Measurements from ENCODE around the gene WDR18. TPM values are rescaled to one million over a fixed set of nuclear protein-coding genes. Genes with fewer than 3 reads are reported as not detected.
A peak's percentile ranks its signal among the peaks of the same experiment; 100 is the strongest.

Gene WDR18
- total RNA-seq, 6 donors from 2014 or later, result 29.2 to 122 (median 38.6) TPM

DNA sequence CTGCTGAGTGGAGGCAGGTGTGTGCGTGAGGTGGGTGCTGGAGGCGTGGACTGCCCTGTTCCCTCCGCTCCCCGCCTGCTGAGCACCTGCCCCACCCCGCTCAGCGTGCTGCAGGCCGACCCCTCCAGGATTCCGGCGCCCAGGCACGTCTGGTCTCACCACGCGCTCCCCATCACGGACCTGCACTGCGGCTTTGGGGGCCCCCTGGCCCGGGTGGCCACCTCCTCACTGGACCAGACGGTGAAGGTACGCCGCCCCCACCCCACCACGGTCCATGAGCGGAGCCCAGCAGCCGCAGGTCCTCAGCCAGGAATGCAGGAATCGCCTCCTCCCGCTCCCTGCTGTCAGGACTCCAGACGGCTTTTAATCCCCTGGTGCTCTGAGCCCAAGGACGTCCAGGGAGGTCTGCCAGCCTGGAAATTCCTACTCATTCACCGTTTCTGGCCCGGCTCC lies 6.0 kb downstream of the WDR18 start:
- 94% methylated on average over 19 of the region's 27 CpGs; no CpG with 5 or more reads in 1 of the 2 donors for WGBS, 2 donors
- H3K27ac ChIP-seq, result no peak overlapping the region
- no peak overlapping the region for H3K4me3 ChIP-seq
- H3K4me1 ChIP-seq, result peaks cover under 1 to 10% (median 7%) of the 10 kb centered on the region in 4 donors
- no peaks in the 10 kb centered on the region for H3K9me3 ChIP-seq
- ATAC-seq (ENCODE audit: low FRiP score in 2 of 2) (no peak), DNase-seq (peak in 1 of 2 donors; percentile 77)
- no peaks in the 10 kb centered on the region for H3K27me3 ChIP-seq
- H3K36me3 ChIP-seq, result peaks cover 0 to 74% (median 45%) of the 10 kb centered on the region in 4 donors
- TF ChIP-seq POLR2A (IDR thresholded peaks at IDR 0.05) (no peak), POLR2AphosphoS5 (IDR thresholded peaks at IDR 0.05) (no peak)

DNA sequence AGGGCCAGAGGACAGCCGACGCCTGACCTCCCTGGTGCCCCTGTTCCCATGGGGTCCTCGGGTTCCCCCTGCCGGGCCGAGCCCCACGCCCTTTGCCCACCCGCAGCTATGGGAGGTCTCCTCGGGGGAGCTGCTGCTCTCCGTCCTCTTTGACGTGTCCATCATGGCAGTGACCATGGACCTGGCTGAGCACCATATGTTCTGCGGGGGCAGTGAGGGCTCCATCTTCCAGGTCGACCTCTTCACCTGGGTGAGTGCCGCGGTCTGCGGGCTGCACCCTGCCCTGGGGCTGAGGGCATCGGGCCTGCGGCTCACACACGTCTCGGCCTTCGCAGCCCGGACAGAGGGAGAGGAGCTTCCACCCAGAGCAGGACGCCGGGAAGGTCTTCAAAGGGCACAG lies 6.6 kb downstream of the WDR18 start:
- TF ChIP-seq, protein P1, sequence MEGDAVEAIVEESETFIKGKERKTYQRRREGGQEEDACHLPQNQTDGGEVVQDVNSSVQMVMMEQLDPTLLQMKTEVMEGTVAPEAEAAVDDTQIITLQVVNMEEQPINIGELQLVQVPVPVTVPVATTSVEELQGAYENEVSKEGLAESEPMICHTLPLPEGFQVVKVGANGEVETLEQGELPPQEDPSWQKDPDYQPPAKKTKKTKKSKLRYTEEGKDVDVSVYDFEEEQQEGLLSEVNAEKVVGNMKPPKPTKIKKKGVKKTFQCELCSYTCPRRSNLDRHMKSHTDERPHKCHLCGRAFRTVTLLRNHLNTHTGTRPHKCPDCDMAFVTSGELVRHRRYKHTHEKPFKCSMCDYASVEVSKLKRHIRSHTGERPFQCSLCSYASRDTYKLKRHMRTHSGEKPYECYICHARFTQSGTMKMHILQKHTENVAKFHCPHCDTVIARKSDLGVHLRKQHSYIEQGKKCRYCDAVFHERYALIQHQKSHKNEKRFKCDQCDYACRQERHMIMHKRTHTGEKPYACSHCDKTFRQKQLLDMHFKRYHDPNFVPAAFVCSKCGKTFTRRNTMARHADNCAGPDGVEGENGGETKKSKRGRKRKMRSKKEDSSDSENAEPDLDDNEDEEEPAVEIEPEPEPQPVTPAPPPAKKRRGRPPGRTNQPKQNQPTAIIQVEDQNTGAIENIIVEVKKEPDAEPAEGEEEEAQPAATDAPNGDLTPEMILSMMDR (IDR thresholded peaks at IDR 0.05), result no peak
- TF ChIP-seq POLR2AphosphoS5 (IDR thresholded peaks at IDR 0.05) (no peak), POLR2A (IDR thresholded peaks at IDR 0.05) (no peak), EP300 (IDR thresholded peaks at IDR 0.05) (no peak)
- H3K27me3 ChIP-seq, result peaks cover 0 to 3% (median 0%) of the 10 kb centered on the region in 4 donors
- ATAC-seq (ENCODE audit: low FRiP score in 2 of 2) (no peak), DNase-seq (no peak)
- no peak overlapping the region for H3K27ac ChIP-seq
- H3K36me3 ChIP-seq, result peaks cover 0 to 72% (median 45%) of the 10 kb centered on the region in 4 donors
- H3K4me3 ChIP-seq, result no peak overlapping the region
- WGBS, 2 donors, result 89 to 96% methylated on average over 9 to 15 of the region's 23 CpGs
- H3K9me3 ChIP-seq, result no peaks in the 10 kb centered on the region
- H3K4me1 ChIP-seq, result peaks cover 2 to 11% (median 9%) of the 10 kb centered on the region in 4 donors

DNA sequence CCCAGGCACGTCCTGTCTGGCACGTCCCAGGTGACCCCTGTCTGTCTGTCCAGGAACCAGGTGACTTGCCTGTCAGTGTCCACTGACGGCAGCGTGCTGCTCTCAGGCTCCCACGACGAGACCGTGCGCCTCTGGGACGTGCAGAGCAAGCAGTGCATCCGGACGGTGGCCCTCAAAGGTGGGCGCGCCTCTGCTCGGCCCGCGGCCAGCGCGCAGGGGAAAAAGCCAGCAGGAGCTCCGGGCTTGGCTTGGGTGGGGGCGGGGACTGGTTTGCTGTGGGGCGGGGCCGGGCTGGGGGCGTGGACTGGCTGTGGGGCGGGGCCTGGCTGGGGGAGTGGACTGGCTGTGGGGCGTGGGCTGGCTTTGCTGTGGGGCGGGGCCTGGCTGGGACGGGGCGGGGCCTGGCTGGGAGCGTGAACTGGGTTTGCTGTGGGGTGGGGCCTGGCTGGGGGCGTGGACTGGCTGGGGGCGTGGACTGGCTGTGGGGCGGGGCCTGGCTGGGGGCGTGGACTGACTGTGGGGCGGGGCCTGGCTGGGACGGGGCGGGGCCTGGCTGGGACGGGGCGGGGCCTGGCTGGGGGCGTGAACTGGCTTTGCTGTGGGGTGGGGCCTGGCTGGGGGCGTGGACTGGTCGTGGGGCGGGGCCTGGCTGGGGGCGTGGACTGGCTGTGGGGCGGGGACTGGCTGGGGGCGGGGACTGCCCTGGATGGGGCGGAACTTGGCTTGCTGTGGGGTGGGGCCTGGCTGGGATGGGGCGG lies 7.2 kb downstream of the WDR18 start:
- H3K36me3 ChIP-seq, result peaks cover 0 to 68% (median 43%) of the 10 kb centered on the region in 4 donors
- no peaks in the 10 kb centered on the region for H3K9me3 ChIP-seq
- H3K27me3 ChIP-seq, result peaks cover 0 to 9% (median 4%) of the 10 kb centered on the region in 4 donors
- H3K4me3 ChIP-seq, result no peak overlapping the region
- ATAC-seq (ENCODE audit: low FRiP score in 2 of 2) (peak in 1 of 2 donors; percentile 40), DNase-seq (peak in 1 of 2 donors; percentile 86)
- peaks cover 8 to 17% (median 15%) of the 10 kb centered on the region in 4 donors for H3K4me1 ChIP-seq
- 95% methylated on average over 16 of the region's 47 CpGs; no CpG with 5 or more reads in 1 of the 2 donors for WGBS, 2 donors
- TF ChIP-seq, protein P1 (IDR thresholded peaks at IDR 0.05), result no peak
- TF ChIP-seq EP300 (IDR thresholded peaks at IDR 0.05), result no peak
- no peak for TF ChIP-seq POLR2A (IDR thresholded peaks at IDR 0.05)
- no peak for TF ChIP-seq POLR2AphosphoS5 (IDR thresholded peaks at IDR 0.05)
- no peak overlapping the region for H3K27ac ChIP-seq

DNA sequence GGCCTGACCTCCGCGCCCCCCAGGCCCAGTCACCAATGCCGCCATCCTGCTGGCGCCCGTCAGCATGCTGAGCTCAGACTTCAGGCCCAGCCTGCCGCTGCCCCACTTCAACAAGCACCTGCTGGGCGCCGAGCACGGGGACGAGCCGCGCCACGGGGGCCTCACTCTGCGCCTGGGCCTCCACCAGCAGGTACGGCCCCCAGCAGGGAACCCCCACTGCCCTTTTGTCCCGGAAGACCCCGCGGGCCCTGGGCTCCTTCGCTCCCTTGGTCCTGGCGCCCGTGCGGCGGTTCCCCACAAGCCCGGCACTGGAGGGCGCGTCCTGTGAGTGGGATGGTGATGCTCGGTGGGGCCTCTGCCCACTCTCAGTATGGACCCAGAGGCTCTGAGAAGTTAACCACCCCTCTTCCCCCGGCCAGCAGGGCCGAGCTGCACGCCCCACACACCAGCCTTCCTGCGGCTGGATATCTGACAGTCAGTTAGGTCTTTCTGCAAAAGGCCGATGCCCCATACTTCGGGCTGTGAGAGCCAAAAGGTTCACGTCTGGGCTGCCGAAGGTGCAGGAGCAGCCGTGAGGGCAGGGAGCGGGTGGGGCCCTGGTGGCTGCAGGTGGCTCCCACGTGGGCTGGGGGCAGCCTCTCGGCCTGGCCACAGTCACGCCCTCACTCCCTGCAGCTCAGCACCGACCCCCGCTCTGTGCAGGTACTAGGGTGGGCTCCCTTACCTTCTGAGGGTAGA lies 8.0 kb downstream of the WDR18 start:
- peak in 1 of 2 donors; percentile 84 for DNase-seq
- no peak for ATAC-seq (ENCODE audit: low FRiP score in 2 of 2)

More for the DNA sequence above, 8.0 kb downstream of the WDR18 start:
- peaks cover 0 to 14% (median 8%) of the 10 kb centered on the region in 4 donors for H3K27me3 ChIP-seq
- 92 to 93% methylated on average over 8 to 27 of the region's 42 CpGs for WGBS, 2 donors
- peaks cover 13 to 22% (median 20%) of the 10 kb centered on the region in 4 donors for H3K4me1 ChIP-seq
- TF ChIP-seq, protein P1 (IDR thresholded peaks at IDR 0.05), result no peak
- TF ChIP-seq POLR2AphosphoS5 (IDR thresholded peaks at IDR 0.05) (no peak), POLR2A (IDR thresholded peaks at IDR 0.05) (no peak), EP300 (IDR thresholded peaks at IDR 0.05) (no peak)
- no peak overlapping the region for H3K4me3 ChIP-seq
- H3K9me3 ChIP-seq, result no peaks in the 10 kb centered on the region
- H3K27ac ChIP-seq, result no peak overlapping the region
- H3K36me3 ChIP-seq, result peaks cover 0 to 61% (median 39%) of the 10 kb centered on the region in 4 donors

Measured in upper lobe of left lung (tissue), 6 donors.